Tibial nerve (tissue), 4 donors: ENCODE results near the gene ANKZF1.

Experiments
- EP300 ChIP-seq, 2 donors: sonication (generic); formaldehyde crosslinking; IDR thresholded peaks; one replicate each; pipeline ENCODE4 v1.6.1; 2017; ENCODE audit warnings: antibody characterized with exemption in 2 of 2, mild to moderate bottlenecking in 1 of 2
- POLR2A ChIP-seq, 2 donors: fragments of 450-650 bp; IDR thresholded peaks; one replicate each; pipeline ENCODE4 v1.6.1; 2017; ENCODE audit warnings: antibody characterized with exemption in 2 of 2, mild to moderate bottlenecking in 2 of 2, moderate library complexity in 2 of 2
- TF ChIP-seq, protein P1 (sequence below), 5 experiments: fragments of 200-600 bp in 3 of 5; fragments of 450-650 bp in 2 of 5; sonication (generic) in 3 of 5; IDR thresholded peaks; one replicate each; pipeline ENCODE4 v1.5.1; 2016 to 2019; ENCODE audit warnings: antibody characterized with exemption in 5 of 5, mild to moderate bottlenecking in 3 of 5, moderate library complexity in 2 of 5

DNA sequence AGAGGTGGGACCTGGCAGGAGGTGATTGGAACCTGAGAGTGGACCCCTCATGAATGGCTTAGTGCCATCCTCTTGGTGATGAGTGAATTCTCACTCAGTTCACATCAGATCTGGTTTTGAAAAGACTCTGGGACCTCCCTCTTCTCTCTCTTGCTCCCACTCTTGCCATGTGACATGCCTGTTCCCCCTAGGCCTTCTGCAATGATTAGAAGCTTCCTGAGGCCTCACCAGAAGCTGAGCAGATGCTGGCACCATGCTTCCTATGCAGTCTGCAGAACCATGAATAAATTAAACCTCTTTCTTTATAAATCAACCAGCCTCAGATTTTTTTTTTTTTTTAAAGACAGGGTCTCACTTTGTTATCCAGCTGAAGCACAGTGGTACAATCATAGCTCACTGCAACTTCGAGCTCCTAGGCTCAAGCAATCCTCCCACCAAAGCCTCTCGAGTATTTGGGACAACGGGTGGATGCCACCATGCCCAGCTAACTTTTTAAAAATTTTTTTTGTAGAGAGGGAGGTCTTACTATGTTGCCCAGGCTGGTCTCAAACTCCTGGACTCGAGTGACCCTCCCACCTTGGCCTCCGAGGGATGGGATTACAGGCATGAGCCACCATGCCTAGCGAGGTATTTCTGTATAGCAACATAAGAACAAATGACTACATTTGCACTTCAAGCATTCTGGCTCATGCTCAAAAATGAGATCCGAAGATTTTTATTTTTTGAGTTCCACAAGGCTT is 25.0 kb upstream of the ANKZF1 start:
- TF ChIP-seq, protein P1, sequence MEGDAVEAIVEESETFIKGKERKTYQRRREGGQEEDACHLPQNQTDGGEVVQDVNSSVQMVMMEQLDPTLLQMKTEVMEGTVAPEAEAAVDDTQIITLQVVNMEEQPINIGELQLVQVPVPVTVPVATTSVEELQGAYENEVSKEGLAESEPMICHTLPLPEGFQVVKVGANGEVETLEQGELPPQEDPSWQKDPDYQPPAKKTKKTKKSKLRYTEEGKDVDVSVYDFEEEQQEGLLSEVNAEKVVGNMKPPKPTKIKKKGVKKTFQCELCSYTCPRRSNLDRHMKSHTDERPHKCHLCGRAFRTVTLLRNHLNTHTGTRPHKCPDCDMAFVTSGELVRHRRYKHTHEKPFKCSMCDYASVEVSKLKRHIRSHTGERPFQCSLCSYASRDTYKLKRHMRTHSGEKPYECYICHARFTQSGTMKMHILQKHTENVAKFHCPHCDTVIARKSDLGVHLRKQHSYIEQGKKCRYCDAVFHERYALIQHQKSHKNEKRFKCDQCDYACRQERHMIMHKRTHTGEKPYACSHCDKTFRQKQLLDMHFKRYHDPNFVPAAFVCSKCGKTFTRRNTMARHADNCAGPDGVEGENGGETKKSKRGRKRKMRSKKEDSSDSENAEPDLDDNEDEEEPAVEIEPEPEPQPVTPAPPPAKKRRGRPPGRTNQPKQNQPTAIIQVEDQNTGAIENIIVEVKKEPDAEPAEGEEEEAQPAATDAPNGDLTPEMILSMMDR (IDR thresholded peaks at IDR 0.05) = no peak
- no peak for TF ChIP-seq EP300 (IDR thresholded peaks at IDR 0.05)
- no peak for TF ChIP-seq POLR2A (IDR thresholded peaks at IDR 0.05)
